B cell (primary cell): ENCODE results near the gene RNF135. TPM values are rescaled to one million over a fixed set of nuclear protein-coding genes. Genes with fewer than 3 reads are reported as not detected.

Source experiments
- ATAC-seq: fragments of 200-7000 bp; cut with Tn5 transposase; one replicate; pipeline ENCODE4 v1.10.0; 2021; ENCODE audit warnings: low read depth, mild to moderate bottlenecking, moderate number of reproducible peaks, moderate library complexity
- CTCF ChIA-PET: fragments of 350-600 bp; sonication (Branson Sonifier 250); formaldehyde crosslinking; loops from one replicate; lab custom pipeline; 2021; ENCODE audit warnings: antibody characterized with exemption, inconsistent platforms; lab: Charles Lee
- POLR2A ChIA-PET: fragments of 350-600 bp; sonication (Branson Sonifier 250); formaldehyde crosslinking; loops from one replicate; lab custom pipeline; 2021; ENCODE audit warnings: antibody characterized with exemption; lab: Charles Lee
- DNase-seq: peaks from one replicate; pipeline ENCODE4 v3.0.0; 2013
- H2AFZ ChIP-seq: 2 replicates; pipeline ENCODE4 v1.6.1; 2012; ENCODE audit warnings: mild to moderate bottlenecking, low read depth, low read length; ENCODE audit not compliant: insufficient read depth, poor library complexity, severe bottlenecking
- H3K27ac ChIP-seq, 2 donors: 1 replicate in 1 of 2; 2 replicates in 1 of 2; pipeline ENCODE4 v1.5.1; 2012 to 2013; ENCODE audit warnings: low read length in 2 of 2, mild to moderate bottlenecking in 2 of 2, moderate library complexity in 1 of 2
- H3K27me3 ChIP-seq, 4 experiments: fragments of 200-600 bp in 1 of 4; sonication (generic) in 1 of 4; replicated peaks in 1 of 4; 1 replicate in 2 of 4; 2 replicates in 2 of 4; pipeline versions ENCODE4 v1.6.1 to v1.7.0; 2013 to 2016; ENCODE audit warnings: low read length in 3 of 4, mild to moderate bottlenecking in 2 of 4, mixed read lengths in 1 of 4, moderate library complexity in 1 of 4; ENCODE audit not compliant: insufficient read depth in 4 of 4, control insufficient read depth in 3 of 4; ENCODE audit errors: control extremely low read depth in 1 of 4
- H3K36me3 ChIP-seq, 2 experiments: replicated peaks in 1 of 2; 1 replicate in 1 of 2; 2 replicates in 1 of 2; pipeline versions ENCODE4 v1.6.1 to v1.7.1; 2013; ENCODE audit warnings: low read length in 1 of 2; ENCODE audit not compliant: insufficient read depth in 2 of 2, control insufficient read depth in 1 of 2; ENCODE audit errors: control extremely low read depth in 1 of 2, extremely low read depth in 1 of 2
- H3K4me1 ChIP-seq, 2 donors: fragments of 200-600 bp in 1 of 2; sonication (generic) in 1 of 2; 1 replicate in 1 of 2; 2 replicates in 1 of 2; pipeline versions ENCODE4 v1.5.1 to v1.6.1; 2013 to 2017; ENCODE audit warnings: low read length in 2 of 2; ENCODE audit not compliant: control insufficient read depth in 2 of 2, insufficient read depth in 2 of 2
- H3K4me2 ChIP-seq: replicated peaks from 2 replicates; pipeline ENCODE3; 2012; ENCODE audit warnings: mild to moderate bottlenecking, low read depth, low read length; ENCODE audit not compliant: poor library complexity, severe bottlenecking
- H3K4me3 ChIP-seq, 5 experiments: fragments of 200-600 bp in 1 of 5; sonication (generic) in 1 of 5; 1 replicate in 3 of 5; 2 replicates in 2 of 5; pipeline versions ENCODE4 v1.5.1 to v1.7.0; 2011 to 2016; ENCODE audit warnings: low read length in 4 of 5, mild to moderate bottlenecking in 4 of 5, low read depth in 2 of 5, control low read depth in 1 of 5, moderate library complexity in 1 of 5; ENCODE audit not compliant: insufficient read depth in 1 of 5; ENCODE audit errors: control extremely low read depth in 1 of 5, extremely low read depth in 1 of 5
- H3K79me2 ChIP-seq: fragments of 200-600 bp; sonication (generic); one replicate; pipeline ENCODE4 v1.6.0; 2016; ENCODE audit warnings: low read length; ENCODE audit not compliant: control insufficient read depth, insufficient read depth
- H3K9ac ChIP-seq: fragments of 200-600 bp; sonication (generic); 2 replicates; pipeline ENCODE4 v1.6.1; 2017; ENCODE audit warnings: mild to moderate bottlenecking, low read length, moderate library complexity
- H3K9me3 ChIP-seq, 3 donors: one replicate each; pipeline versions ENCODE4 v1.6.1 to v1.7.1; 2013; ENCODE audit warnings: low read length in 2 of 3; ENCODE audit not compliant: control insufficient read depth in 2 of 3, insufficient read depth in 1 of 3; ENCODE audit errors: control extremely low read depth in 1 of 3
- H4K20me1 ChIP-seq: 2 replicates; pipeline ENCODE4 v1.6.0; 2012; ENCODE audit warnings: mild to moderate bottlenecking, low read length; ENCODE audit not compliant: insufficient read depth, control insufficient read depth, poor library complexity, severe bottlenecking
- H3K27ac Mint-ChIP-seq: one replicate; pipeline ENCODE4 v1.8.0; 2021; ENCODE audit warnings: mixed read lengths
- H3K27me3 Mint-ChIP-seq: one replicate; pipeline ENCODE4 v1.8.0; 2021; ENCODE audit warnings: mixed read lengths
- H3K4me1 Mint-ChIP-seq: one replicate; pipeline ENCODE4 v1.8.0; 2021; ENCODE audit warnings: mixed read lengths
- H3K4me3 Mint-ChIP-seq: one replicate; pipeline ENCODE4 v1.8.0; 2021; ENCODE audit warnings: mixed read lengths
- H3K9me3 Mint-ChIP-seq: one replicate; pipeline ENCODE4 v1.8.0; 2022; ENCODE audit warnings: mixed read lengths; ENCODE audit not compliant: insufficient read depth
- CTCF ChIP-seq: fragments of 200-600 bp; IDR thresholded peaks from one replicate; pipeline ENCODE4 v1.8.0; 2022; ENCODE audit warnings: antibody characterized with exemption, mild to moderate bottlenecking
- EZH2 ChIP-seq: IDR thresholded peaks from 2 replicates; pipeline ENCODE4 v1.6.1; 2012; ENCODE audit warnings: borderline replicate concordance, low read depth, mild to moderate bottlenecking, moderate library complexity, low read length; ENCODE audit not compliant: insufficient read depth, poor library complexity, severe bottlenecking
- WGBS: methylation state at CpG from one replicate; pipeline ENCODE4 v1.1.5; 2013; ENCODE audit warnings: missing lambda C conversion rate; ENCODE audit not compliant: insufficient coverage; 5-methylcytosine and 5-hydroxymethylcytosine counted together
- intact Hi-C: fragments of 100-400 bp; cut with micrococcal nuclease; formaldehyde crosslinking; loops from one replicate; pipeline ENCODE4 v1.10.0; 2022
- polyA plus RNA-seq: library from polyadenylated mRNA; depleted of rRNA; stranded (reverse); fragments of >200 nt; gene quantifications from 2 replicates; pipeline ENCODE4 v1.2.3, GENCODE V29; 2012
- total RNA-seq, 2 donors: library from RNA; stranded (reverse); fragments of 120-200 nt in 1 of 2; gene quantifications; 1 replicate in 1 of 2; 2 replicates in 1 of 2; pipeline versions ENCODE4 v1.2.3 to v1.2.4, GENCODE V29; 2013 to 2022

Gene RNF135
- total and polyA plus RNA-seq, 2 donors (not counting 1 experiment from before 2014, with no cell fraction given): 23.4 to 24.2 TPM

- H3K36me3 ChIP-seq: peaks cover 10 to 47% of the 10 kb centered on the region in 2 experiments
- H3K9me3 Mint-ChIP-seq: no peaks in the 10 kb centered on the region
- no peaks in the 10 kb centered on the region for H3K4me1 ChIP-seq
- no peaks in the 10 kb centered on the region for H3K27me3 ChIP-seq
- no peak overlapping the region for H3K4me3 ChIP-seq
- no peaks in the 10 kb centered on the region for H3K9me3 ChIP-seq
- H3K27ac ChIP-seq: no peak overlapping the region
- POLR2A ChIA-PET: no interaction called here
- ATAC-seq (no peak), DNase-seq (no peak)
- no peaks in the 10 kb centered on the region for H3K27me3 Mint-ChIP-seq
- TF ChIP-seq EZH2: no peak
- no peak for TF ChIP-seq CTCF
- CTCF ChIA-PET: no interaction called here
- no peak overlapping the region for H3K9ac ChIP-seq
- no peaks in the 10 kb centered on the region for H3K79me2 ChIP-seq
- H3K27ac Mint-ChIP-seq: no peak overlapping the region
- WGBS: 90% methylated on average over 3 of the region's 3 CpGs
- intact Hi-C loops: no loop called here
- H3K4me1 Mint-ChIP-seq: no peaks in the 10 kb centered on the region
- no peaks in the 10 kb centered on the region for H4K20me1 ChIP-seq
- H3K4me2 ChIP-seq: no peak overlapping the region
- no peak overlapping the region for H3K4me3 Mint-ChIP-seq
- H2AFZ ChIP-seq: no peak overlapping the region
Measured at GRCh38 chr17:30995347-30995746, 24.5 kb downstream of the RNF135 start.

GRCh38 chr17:30996486-30996885, 25.6 kb downstream of the RNF135 start:
- Histone ChIP-seq H3K36me3 (peaks cover 13 to 41% of the 10 kb centered on the region in 2 experiments), H3K4me3 (no peak overlapping the region), H3K9ac (no peak overlapping the region), H2AFZ (no peak overlapping the region), H3K27me3 (no peaks in the 10 kb centered on the region), H3K9me3 (no peaks in the 10 kb centered on the region), H3K4me1 (no peaks in the 10 kb centered on the region), H3K79me2 (no peaks in the 10 kb centered on the region), H3K4me2 (no peak overlapping the region), H3K27ac (no peak overlapping the region), H4K20me1 (no peaks in the 10 kb centered on the region)
- H3K27me3 Mint-ChIP-seq: no peaks in the 10 kb centered on the region
- no peak overlapping the region for H3K4me3 Mint-ChIP-seq
- no peak for ATAC-seq
- H3K9me3 Mint-ChIP-seq: no peaks in the 10 kb centered on the region
- H3K4me1 Mint-ChIP-seq: no peaks in the 10 kb centered on the region
- H3K27ac Mint-ChIP-seq: no peak overlapping the region
- ChIA-PET CTCF (interaction anchor here (1.0 kb wide), 1 partner anchor 12 kb away, joined by 4 read pairs; no protein-coding TSS in a partner anchor), POLR2A (no interaction called here)
- intact Hi-C loops: no loop called here
- DNase-seq: no peak
- WGBS: 100% methylated on average over 1 of the region's 3 CpGs
- TF ChIP-seq CTCF (no peak), EZH2 (no peak)
